Suprapubic skin (tissue), 4 donors: ENCODE data around the gene DSTN. TPM values are rescaled to one million over a fixed set of nuclear protein-coding genes. Genes with fewer than 3 reads are reported as not detected.

Experiments
- DNase-seq, 2 donors: peaks; one replicate each; pipeline ENCODE4 v3.0.0-alpha.2; 2019; ENCODE audit warnings: low spot score in 2 of 2
- H3K27ac ChIP-seq: fragments of 200-600 bp; sonication (generic); one replicate; pipeline ENCODE4 v1.5.1; 2019
- H3K27me3 ChIP-seq: fragments of 200-600 bp; sonication (generic); one replicate; pipeline ENCODE4 v1.5.1; 2019
- H3K36me3 ChIP-seq: fragments of 200-600 bp; sonication (generic); one replicate; pipeline ENCODE4 v1.5.1; 2019
- H3K4me1 ChIP-seq: fragments of 200-600 bp; sonication (generic); one replicate; pipeline ENCODE4 v1.5.1; 2019
- H3K4me3 ChIP-seq: fragments of 200-600 bp; sonication (generic); one replicate; pipeline ENCODE4 v1.5.1; 2019; ENCODE audit warnings: mild to moderate bottlenecking
- H3K9me3 ChIP-seq: fragments of 200-600 bp; sonication (generic); one replicate; pipeline ENCODE4 v1.5.1; 2019
- CTCF ChIP-seq, 2 donors: fragments of 200-600 bp in 1 of 2; fragments of 450-650 bp in 1 of 2; sonication (generic) in 1 of 2; IDR thresholded peaks; one replicate each; pipeline ENCODE4 v1.5.1; 2016 to 2019; ENCODE audit warnings: antibody characterized with exemption in 2 of 2, mild to moderate bottlenecking in 1 of 2, moderate library complexity in 1 of 2
- EP300 ChIP-seq: sonication (generic); formaldehyde crosslinking; IDR thresholded peaks from one replicate; pipeline ENCODE4 v1.6.1; 2017; ENCODE audit warnings: antibody characterized with exemption
- POLR2A ChIP-seq, 2 donors: fragments of 450-650 bp; IDR thresholded peaks; one replicate each; pipeline ENCODE4 v1.6.1; 2017; ENCODE audit warnings: antibody characterized with exemption in 2 of 2, mild to moderate bottlenecking in 2 of 2, moderate library complexity in 2 of 2
- POLR2AphosphoS5 ChIP-seq, 3 donors: sonication (generic); formaldehyde crosslinking; IDR thresholded peaks; one replicate each; pipeline ENCODE4 v1.6.1; 2017; ENCODE audit warnings: antibody characterized with exemption in 3 of 3
- WGBS: methylation state at CpG from one replicate; pipeline ENCODE4 v1.1.5; 2018; 5-methylcytosine and 5-hydroxymethylcytosine counted together
- total RNA-seq, 4 donors: library from RNA; depleted of rRNA; stranded (reverse); fragments of >200 nt; gene quantifications; one replicate each; pipeline ENCODE4 v1.1.0, GENCODE V29; 2016

The DSTN gene
- total RNA-seq, 4 donors from 2014 or later: 186 to 301 (median 258) TPM

GRCh38 chr20:17635332-17636244 is 65.7 kb downstream of the DSTN start:
- Histone ChIP-seq H3K36me3 (peaks cover 87% of the 10 kb centered on the region), H3K4me1 (peaks cover 29% of the 10 kb centered on the region), H3K9me3 (no peaks in the 10 kb centered on the region), H3K27ac (peak overlapping the region; percentile 13), H3K4me3 (no peak overlapping the region), H3K27me3 (no peaks in the 10 kb centered on the region)
- no peak for TF ChIP-seq POLR2AphosphoS5 (IDR thresholded peaks at IDR 0.05)
- TF ChIP-seq CTCF (IDR thresholded peaks at IDR 0.05): no peak
- no peak for TF ChIP-seq EP300
- TF ChIP-seq POLR2A (IDR thresholded peaks at IDR 0.05): no peak
- WGBS: 81% methylated on average over 15 of the region's 25 CpGs
- no peak for DNase-seq

GRCh38 chr20:17636523-17637412 is 66.9 kb downstream of the DSTN start:
- 76% methylated on average over 18 of the region's 24 CpGs for WGBS
- peaks cover 29% of the 10 kb centered on the region for H3K4me1 ChIP-seq
- H3K27ac ChIP-seq: no peak overlapping the region
- H3K4me3 ChIP-seq: no peak overlapping the region
- H3K9me3 ChIP-seq: no peaks in the 10 kb centered on the region
- TF ChIP-seq CTCF (IDR thresholded peaks at IDR 0.05) (no peak), POLR2A (IDR thresholded peaks at IDR 0.05) (no peak), POLR2AphosphoS5 (IDR thresholded peaks at IDR 0.05) (no peak), EP300 (no peak)
- no peaks in the 10 kb centered on the region for H3K27me3 ChIP-seq
- DNase-seq: no peak
- H3K36me3 ChIP-seq: peaks cover 89% of the 10 kb centered on the region

- Histone ChIP-seq H3K9me3 (no peaks in the 10 kb centered on the region), H3K27me3 (no peaks in the 10 kb centered on the region), H3K27ac (no peak overlapping the region), H3K4me3 (no peak overlapping the region), H3K4me1 (peaks cover 29% of the 10 kb centered on the region), H3K36me3 (peaks cover 89% of the 10 kb centered on the region)
- WGBS: 73% methylated on average over 3 of the region's 4 CpGs
- DNase-seq: no peak
- no peak for TF ChIP-seq POLR2AphosphoS5 (IDR thresholded peaks at IDR 0.05)
- no peak for TF ChIP-seq EP300
- no peak for TF ChIP-seq CTCF (IDR thresholded peaks at IDR 0.05)
Measured at GRCh38 chr20:17637413-17637780, 67.5 kb downstream of the DSTN start.

- 83% methylated on average over 12 of the region's 13 CpGs for WGBS
- Histone ChIP-seq H3K4me1 (peaks cover 29% of the 10 kb centered on the region), H3K9me3 (no peaks in the 10 kb centered on the region), H3K27ac (no peak overlapping the region), H3K27me3 (no peaks in the 10 kb centered on the region), H3K4me3 (no peak overlapping the region), H3K36me3 (peaks cover 89% of the 10 kb centered on the region)
- no peak for TF ChIP-seq POLR2A (IDR thresholded peaks at IDR 0.05)
- no peak for TF ChIP-seq CTCF (IDR thresholded peaks at IDR 0.05)
- no peak for TF ChIP-seq EP300
- no peak for TF ChIP-seq POLR2AphosphoS5 (IDR thresholded peaks at IDR 0.05)
- no peak for DNase-seq
Measured at GRCh38 chr20:17637985-17638640, 68.2 kb downstream of the DSTN start.
